Dendritic cell treated with granulocyte-macrophage colony-stimulating factor and Interleukin-4, amounts not matched to agents 40 ng/mL and 50 ng/mL, for 4 days (primary cell): ENCODE measurements around the gene MAN2A2.

Experiments used
- H3K27ac Mint-ChIP-seq: one replicate; pipeline ENCODE4 v1.8.0; 2022; ENCODE audit warnings: mild to moderate bottlenecking, mixed read lengths
- H3K27me3 Mint-ChIP-seq: one replicate; pipeline ENCODE4 v1.8.0; 2022; ENCODE audit warnings: mild to moderate bottlenecking, mixed read lengths
- H3K36me3 Mint-ChIP-seq: one replicate; pipeline ENCODE4 v1.8.0; 2022; ENCODE audit warnings: low read depth, mixed read lengths
- H3K4me1 Mint-ChIP-seq: one replicate; pipeline ENCODE4 v1.8.0; 2022; ENCODE audit warnings: low read depth, mixed read lengths
- H3K4me3 Mint-ChIP-seq: one replicate; pipeline ENCODE4 v1.8.0; 2022; ENCODE audit warnings: mild to moderate bottlenecking, moderate library complexity, mixed read lengths
- H3K9me3 Mint-ChIP-seq: one replicate; pipeline ENCODE4 v1.8.0; 2022; ENCODE audit warnings: mixed read lengths
- intact Hi-C: fragments of 100-400 bp; cut with micrococcal nuclease; formaldehyde crosslinking; loops from one replicate; pipeline ENCODE4 v1.15.0; 2022

MAN2A2 gene

DNA sequence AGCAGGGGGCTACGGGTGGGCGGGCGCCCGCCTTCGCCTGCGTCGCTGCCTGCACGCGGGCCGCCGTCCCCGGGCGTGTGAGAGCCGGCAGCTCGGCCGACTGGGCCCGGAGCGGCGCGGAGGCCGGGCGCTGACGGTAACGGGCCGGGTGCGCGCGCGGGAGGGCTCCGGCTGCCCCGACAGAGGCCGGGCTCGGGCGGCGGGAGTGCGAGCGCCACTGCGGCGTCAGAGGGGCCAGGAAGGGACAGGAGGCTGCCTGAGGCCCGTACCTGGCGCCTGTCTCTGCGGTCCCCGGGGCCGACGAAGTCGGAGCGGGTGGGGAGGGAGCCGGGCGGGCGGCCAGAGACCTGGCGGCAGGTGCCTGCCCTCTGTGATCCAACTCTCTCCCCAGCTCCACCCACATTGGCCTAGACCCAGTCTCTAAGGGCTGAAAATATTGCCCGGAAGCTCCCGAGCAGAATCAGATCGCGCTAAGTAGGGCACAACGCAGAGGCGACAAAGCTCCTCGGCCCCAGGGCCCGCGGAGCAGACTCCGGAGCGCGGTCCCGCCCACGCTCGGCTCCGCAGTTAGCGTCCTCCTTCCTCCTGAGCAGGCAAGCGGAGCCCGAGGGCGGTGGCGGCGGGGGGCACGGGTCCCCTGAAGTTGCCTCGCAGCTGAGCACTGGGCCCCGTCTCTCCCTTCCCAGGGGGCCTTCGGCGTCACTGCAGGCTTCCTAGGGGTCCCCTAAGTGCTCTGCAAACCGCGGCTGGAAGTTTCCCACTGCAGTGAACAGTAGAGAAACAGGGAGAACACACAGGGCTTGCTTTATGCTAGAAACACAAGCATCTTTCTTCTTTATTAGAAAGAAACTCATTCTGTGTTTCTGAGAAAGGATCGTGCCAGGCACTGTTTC, at the start of gene MAN2A2:
TSS of gene MAN2A2 (plus strand) at position 463 of the 893 bp plus-strand sequence. CDS start 906 bp downstream, outside the sequence.
- Mint-ChIP-seq H3K27ac (peak within 1 kb of the TSS; percentile 92), H3K9me3 (no peaks in the 10 kb centered on the region), H3K27me3 (no peaks in the 10 kb centered on the region), H3K4me1 (peaks cover 58% of the 10 kb centered on the region), H3K4me3 (peak within 1 kb of the TSS; percentile 90), H3K36me3 (peaks cover 57% of the 10 kb centered on the region)
- intact Hi-C loops, result loop anchor here (2.0 kb wide), 1 partner anchor 32 kb away; the partner anchor contains the start of gene UNC45A

- H3K27me3 Mint-ChIP-seq, result no peaks in the 10 kb centered on the region
- no peak overlapping the region for H3K4me3 Mint-ChIP-seq
- H3K27ac Mint-ChIP-seq, result peak overlapping the region; percentile 13
- peaks cover 66% of the 10 kb centered on the region for H3K4me1 Mint-ChIP-seq
- peaks cover 41% of the 10 kb centered on the region for H3K36me3 Mint-ChIP-seq
- intact Hi-C loops, result no loop called here
- no peaks in the 10 kb centered on the region for H3K9me3 Mint-ChIP-seq
Measured at GRCh38 chr15:90855139-90855538, 48.0 kb upstream of the MAN2A2 start.

DNA sequence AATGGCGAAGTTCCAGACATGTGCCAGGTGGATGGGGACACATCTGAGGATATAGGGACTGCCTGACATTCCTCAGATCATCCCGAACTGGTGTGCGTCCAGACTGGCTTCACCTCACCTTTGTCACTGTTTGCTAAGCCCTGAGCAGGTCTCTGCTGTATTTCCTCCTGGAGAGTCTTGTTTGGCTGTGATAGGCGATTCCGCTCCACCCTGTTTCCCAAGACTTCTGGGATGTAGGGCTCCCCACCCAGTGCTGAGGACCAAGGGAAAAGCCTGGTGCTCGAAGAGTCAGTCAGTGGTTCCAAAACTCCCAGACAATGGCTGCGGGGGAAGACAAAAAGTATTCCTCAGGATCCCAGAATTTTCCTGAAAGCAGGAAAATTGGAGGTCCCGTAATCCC, 45.8 kb upstream of the MAN2A2 start:
- peaks cover 19% of the 10 kb centered on the region for H3K36me3 Mint-ChIP-seq
- intact Hi-C loops, result no loop called here
- no peaks in the 10 kb centered on the region for H3K9me3 Mint-ChIP-seq
- H3K4me3 Mint-ChIP-seq, result no peak overlapping the region
- H3K27ac Mint-ChIP-seq, result no peak overlapping the region
- no peaks in the 10 kb centered on the region for H3K27me3 Mint-ChIP-seq
- peaks cover 56% of the 10 kb centered on the region for H3K4me1 Mint-ChIP-seq

DNA sequence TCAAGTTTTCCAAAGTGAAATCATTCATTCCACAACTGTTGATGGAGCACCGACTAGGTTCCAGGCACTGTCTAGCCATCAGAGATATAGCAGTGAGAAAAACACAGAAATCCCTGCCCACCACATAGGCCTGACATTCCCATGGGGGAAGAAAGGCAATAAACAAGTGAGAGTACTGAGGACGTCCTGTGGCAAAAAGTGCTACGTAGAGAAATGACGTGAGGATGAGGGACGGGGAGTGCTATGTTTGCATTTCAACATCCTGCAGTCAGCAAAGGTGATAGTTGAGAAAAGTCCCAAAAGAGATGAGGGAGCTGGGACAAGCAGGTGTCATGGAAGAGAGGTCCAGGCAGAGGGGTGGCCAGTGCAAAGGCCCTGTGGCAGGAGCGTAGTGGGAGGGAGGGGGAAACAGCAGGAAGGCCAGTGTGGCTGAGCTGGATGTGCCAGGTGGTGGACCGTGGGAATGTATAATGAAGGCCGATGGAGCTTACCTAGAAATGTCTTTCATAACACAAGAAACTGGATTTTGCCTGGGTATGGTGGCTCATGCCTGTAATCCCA, 45.1 kb upstream of the MAN2A2 start:
- intact Hi-C loops, result no loop called here
- no peaks in the 10 kb centered on the region for H3K9me3 Mint-ChIP-seq
- H3K27ac Mint-ChIP-seq, result no peak overlapping the region
- peaks cover 56% of the 10 kb centered on the region for H3K4me1 Mint-ChIP-seq
- H3K4me3 Mint-ChIP-seq, result no peak overlapping the region
- H3K27me3 Mint-ChIP-seq, result no peaks in the 10 kb centered on the region
- peaks cover 18% of the 10 kb centered on the region for H3K36me3 Mint-ChIP-seq

DNA sequence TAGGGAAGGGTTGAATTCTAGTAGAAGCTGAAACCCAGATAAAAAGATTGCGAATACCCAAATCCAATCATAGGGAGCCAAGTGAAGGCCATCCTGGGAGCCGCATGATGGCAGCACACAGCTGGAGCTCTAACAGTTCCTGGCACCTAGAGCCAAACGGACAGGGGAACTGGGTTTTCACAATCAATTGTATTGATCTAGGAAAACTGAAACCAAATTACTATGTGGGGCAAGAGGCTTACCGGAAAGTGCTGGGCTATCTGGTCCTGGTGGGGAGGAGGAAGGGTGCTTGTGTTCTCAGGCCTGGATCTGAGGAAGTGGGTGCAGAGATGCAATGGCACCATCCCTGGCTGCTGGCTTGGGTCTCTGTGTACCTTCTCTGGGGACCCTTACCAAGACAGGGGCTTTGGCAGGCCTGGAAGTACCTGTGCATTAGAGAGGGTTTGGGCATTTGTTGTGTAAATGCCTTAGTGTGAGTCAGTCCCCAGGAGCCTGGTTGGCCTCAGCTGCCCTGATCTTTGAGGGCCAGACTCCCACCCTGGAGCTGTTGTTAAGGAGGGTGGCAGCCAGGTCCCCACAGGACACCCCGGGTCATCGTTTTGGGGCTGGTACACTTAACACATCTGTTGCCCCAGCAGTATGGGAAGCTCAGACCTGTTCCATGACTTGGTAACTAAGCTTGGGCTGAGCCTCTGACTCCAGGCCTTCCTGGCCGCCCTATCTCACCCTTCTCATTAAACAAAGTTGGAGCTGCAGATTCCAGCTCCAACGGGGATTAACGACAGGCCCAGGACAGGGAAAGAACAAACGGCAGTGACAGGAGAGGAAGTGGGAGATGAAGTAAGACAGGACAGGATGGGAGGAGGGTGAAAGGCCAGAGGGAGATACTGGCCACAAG, 43.6 kb upstream of the MAN2A2 start:
- intact Hi-C loops, result no loop called here
- H3K36me3 Mint-ChIP-seq, result peaks cover 12% of the 10 kb centered on the region
- no peak overlapping the region for H3K4me3 Mint-ChIP-seq
- peaks cover 56% of the 10 kb centered on the region for H3K4me1 Mint-ChIP-seq
- no peaks in the 10 kb centered on the region for H3K9me3 Mint-ChIP-seq
- H3K27ac Mint-ChIP-seq, result peak overlapping the region; percentile 76
- H3K27me3 Mint-ChIP-seq, result no peaks in the 10 kb centered on the region

GRCh38 chr15:90860450-90860849, 42.7 kb upstream of the MAN2A2 start:
- H3K27ac Mint-ChIP-seq, result no peak overlapping the region
- H3K4me3 Mint-ChIP-seq, result no peak overlapping the region
- H3K4me1 Mint-ChIP-seq, result peaks cover 47% of the 10 kb centered on the region
- intact Hi-C loops, result no loop called here
- no peaks in the 10 kb centered on the region for H3K27me3 Mint-ChIP-seq
- H3K36me3 Mint-ChIP-seq, result peaks cover 2% of the 10 kb centered on the region
- no peaks in the 10 kb centered on the region for H3K9me3 Mint-ChIP-seq

DNA sequence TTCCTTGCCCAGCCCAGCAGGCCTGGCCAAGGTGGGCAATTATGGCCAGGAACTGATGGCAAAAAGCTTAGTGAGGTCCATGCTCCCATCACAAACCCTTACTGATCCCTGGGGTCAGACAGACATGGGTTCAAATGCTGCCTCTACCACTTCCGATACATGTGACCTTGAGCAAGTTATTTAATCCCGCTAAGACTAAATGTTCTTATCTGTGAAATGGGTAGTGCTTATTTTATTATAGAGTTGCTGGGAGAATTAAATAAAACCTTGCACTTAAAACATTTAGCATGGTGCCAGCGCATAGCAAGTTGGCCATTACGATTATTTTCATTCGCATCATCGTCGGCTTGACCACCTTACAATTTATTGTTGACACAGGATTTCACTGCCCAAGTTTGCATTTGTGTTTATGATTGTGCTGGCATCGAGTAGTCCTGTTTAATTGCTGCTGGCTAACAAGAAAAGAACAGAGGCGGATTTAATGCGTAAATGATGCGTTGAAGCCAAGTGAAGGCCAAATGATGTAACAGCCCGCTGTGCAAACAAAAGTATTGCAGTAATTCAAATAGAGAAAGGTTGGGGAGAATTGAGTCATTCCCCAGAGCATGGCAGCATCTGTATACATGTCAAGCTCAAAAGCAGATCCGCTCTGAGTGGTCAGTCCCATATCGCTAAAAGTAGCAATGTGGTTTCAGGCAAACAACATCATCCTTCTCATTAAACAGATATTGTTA, 42.0 kb upstream of the MAN2A2 start:
- Mint-ChIP-seq H3K36me3 (no peaks in the 10 kb centered on the region), H3K27ac (no peak overlapping the region), H3K27me3 (no peaks in the 10 kb centered on the region), H3K4me3 (no peak overlapping the region), H3K9me3 (no peaks in the 10 kb centered on the region), H3K4me1 (peaks cover 47% of the 10 kb centered on the region)
- intact Hi-C loops, result no loop called here

GRCh38 chr15:90862487-90862886, 40.6 kb upstream of the MAN2A2 start:
- no peaks in the 10 kb centered on the region for H3K9me3 Mint-ChIP-seq
- no peaks in the 10 kb centered on the region for H3K36me3 Mint-ChIP-seq
- intact Hi-C loops, result no loop called here
- H3K4me3 Mint-ChIP-seq, result no peak overlapping the region
- no peaks in the 10 kb centered on the region for H3K27me3 Mint-ChIP-seq
- peaks cover 57% of the 10 kb centered on the region for H3K4me1 Mint-ChIP-seq
- H3K27ac Mint-ChIP-seq, result peak overlapping the region; percentile 75

GRCh38 chr15:90862964-90863778, 39.9 kb upstream of the MAN2A2 start:
- no peaks in the 10 kb centered on the region for H3K9me3 Mint-ChIP-seq
- H3K27me3 Mint-ChIP-seq, result no peaks in the 10 kb centered on the region
- H3K27ac Mint-ChIP-seq, result peak overlapping the region; percentile 75
- no peak overlapping the region for H3K4me3 Mint-ChIP-seq
- peaks cover 64% of the 10 kb centered on the region for H3K4me1 Mint-ChIP-seq
- intact Hi-C loops, result no loop called here
- H3K36me3 Mint-ChIP-seq, result no peaks in the 10 kb centered on the region

DNA sequence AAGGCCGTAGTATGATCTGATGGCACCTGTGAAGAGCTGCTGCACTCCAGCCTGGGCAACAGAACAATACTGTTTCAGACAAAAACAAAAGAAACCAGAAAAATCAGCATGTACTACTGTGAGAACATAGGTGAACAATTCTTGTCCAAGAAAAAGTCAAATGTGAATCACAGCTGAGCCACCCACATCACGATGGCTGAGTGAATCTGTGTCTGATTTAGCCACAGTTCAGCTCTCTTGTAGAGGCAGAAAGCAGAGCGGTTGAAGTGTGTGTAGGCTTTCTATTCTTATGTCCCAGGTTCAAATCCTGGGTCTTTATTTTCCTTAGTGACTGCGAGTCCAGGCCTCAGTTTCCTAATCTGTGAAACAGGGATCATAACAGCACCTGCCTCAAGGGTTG, 39.1 kb upstream of the MAN2A2 start:
- H3K4me3 Mint-ChIP-seq, result no peak overlapping the region
- peaks cover 8% of the 10 kb centered on the region for H3K36me3 Mint-ChIP-seq
- peaks cover 72% of the 10 kb centered on the region for H3K4me1 Mint-ChIP-seq
- no peaks in the 10 kb centered on the region for H3K9me3 Mint-ChIP-seq
- H3K27me3 Mint-ChIP-seq, result no peaks in the 10 kb centered on the region
- peak overlapping the region; percentile 75 for H3K27ac Mint-ChIP-seq
- intact Hi-C loops, result no loop called here

- intact Hi-C loops, result no loop called here
- no peak overlapping the region for H3K4me3 Mint-ChIP-seq
- H3K9me3 Mint-ChIP-seq, result no peaks in the 10 kb centered on the region
Measured at GRCh38 chr15:90864507-90864906, 38.6 kb upstream of the MAN2A2 start.

DNA sequence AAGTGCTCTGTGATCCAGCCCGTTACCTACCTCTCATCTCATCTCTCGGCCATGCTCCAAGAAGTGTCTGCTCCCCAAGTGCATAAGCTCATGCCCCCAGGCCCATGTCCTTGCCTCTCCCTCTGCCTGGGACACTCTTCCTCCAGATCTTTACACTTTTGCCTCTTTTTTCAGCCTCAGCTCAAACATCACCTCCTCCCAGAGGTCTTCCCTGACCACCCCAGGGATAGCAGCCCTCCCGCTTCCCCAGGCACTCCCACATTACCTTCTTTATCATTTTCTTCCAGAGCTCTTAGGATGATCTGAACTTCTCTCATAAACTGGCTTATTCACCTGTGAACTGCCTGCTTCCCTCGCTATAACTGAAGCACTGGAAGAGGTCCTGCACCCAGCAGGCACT, 37.4 kb upstream of the MAN2A2 start:
- intact Hi-C loops, result no loop called here
- H3K4me3 Mint-ChIP-seq, result no peak overlapping the region
- H3K9me3 Mint-ChIP-seq, result no peaks in the 10 kb centered on the region
- peaks cover 19% of the 10 kb centered on the region for H3K36me3 Mint-ChIP-seq
- peaks cover 74% of the 10 kb centered on the region for H3K4me1 Mint-ChIP-seq
- no peaks in the 10 kb centered on the region for H3K27me3 Mint-ChIP-seq
- H3K27ac Mint-ChIP-seq, result no peak overlapping the region

More at GRCh38 chr15:90864507-90864906, 38.6 kb upstream of the MAN2A2 start:
- Mint-ChIP-seq H3K4me1 (peaks cover 72% of the 10 kb centered on the region), H3K27me3 (no peaks in the 10 kb centered on the region), H3K27ac (peak overlapping the region; percentile 42), H3K36me3 (peaks cover 12% of the 10 kb centered on the region)
